Hematopoietic multipotent progenitor cell treated with erythropoietin and hydrocortisone succinate and interleukin-3 and kit ligand, for 8 days (in vitro differentiated cells): ENCODE data around the gene COX14.
"Not testable (repeated sequence)": the region's sequence is repeated elsewhere in the genome, so short reads cannot be mapped to it uniquely, and the experiment has no call there.

Experiments
- DNase-seq: peaks from one replicate; pipeline ENCODE4 v3.0.0-alpha.2; 2015

COX14 gene

DNA sequence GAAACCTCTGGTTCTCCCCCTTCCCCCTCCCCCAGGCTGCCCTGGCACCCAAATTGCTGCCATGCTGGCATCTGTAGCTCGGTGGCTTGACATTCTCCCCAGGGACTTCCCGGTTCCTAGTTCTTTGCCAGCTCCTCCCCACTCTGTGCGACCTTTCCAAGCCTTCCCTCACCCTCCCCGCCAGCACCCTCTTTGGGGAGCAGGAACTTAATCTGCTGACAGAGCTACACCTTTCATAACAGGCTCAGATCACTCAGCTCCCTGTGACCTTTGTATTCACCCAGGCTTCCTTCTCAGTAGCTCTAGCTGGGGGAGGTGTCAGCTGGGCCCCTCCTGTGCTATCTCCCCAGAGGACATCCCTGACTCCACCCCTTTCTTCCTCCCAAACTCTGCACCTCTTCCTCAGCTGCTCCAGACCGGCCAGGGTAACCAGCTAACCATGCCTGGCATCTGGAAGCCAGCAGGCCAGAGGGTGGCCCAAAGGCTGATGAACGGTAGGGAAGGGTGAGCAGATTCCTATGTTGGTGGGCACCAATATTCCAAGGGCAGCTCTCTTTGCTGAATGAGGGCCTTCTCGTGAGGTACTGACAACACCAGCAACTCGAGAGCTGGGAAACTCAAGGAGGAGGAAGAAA is 1.8 kb upstream of the COX14 start:
- peak; percentile 55 for DNase-seq

DNA sequence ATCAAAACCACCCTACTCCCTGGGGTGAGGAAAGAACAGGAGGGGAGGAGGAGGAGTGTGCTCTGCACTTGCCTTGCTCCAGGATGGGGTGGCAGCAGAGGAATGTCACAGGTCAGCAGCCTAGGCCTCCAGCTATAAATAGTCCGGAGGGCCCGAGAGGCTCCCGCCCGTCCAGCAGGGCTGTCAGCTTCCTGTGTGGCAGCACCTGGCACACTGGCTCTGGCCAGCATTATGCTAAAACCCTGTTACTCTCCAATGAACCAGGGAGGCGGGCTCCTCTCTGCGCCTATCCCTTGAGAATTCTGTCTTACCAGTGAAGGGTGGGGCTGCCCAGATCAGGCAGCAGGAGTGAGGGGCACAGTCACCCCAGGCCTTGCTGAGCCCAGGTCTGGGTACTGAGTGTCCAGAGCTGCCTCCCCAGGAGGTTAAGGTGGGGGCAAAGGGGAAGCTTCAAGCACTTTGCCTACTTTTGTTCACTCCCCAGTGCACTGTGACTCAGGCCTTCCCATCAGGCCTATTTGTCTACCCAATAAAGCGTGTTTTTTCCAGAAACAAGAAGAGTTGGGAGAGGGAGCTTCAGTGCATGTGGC is 1.2 kb upstream of the COX14 start:
- DNase-seq = no peak

DNA sequence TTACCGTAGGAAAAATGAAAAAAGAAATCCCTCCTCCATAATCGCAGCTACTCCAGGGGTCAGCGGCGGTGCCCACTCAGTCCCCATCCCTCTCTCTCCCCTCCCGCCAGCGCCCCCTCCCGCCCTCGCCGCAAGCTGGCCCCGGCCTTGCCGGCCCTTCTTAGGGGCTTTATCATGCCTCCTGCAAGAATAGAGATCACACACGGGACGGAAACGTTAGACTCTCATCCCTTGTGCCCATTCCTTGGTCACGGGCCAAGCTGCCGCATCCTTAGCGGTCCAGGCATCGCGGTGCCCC is 692 bp upstream of the COX14 start:
- no peak for DNase-seq

DNA sequence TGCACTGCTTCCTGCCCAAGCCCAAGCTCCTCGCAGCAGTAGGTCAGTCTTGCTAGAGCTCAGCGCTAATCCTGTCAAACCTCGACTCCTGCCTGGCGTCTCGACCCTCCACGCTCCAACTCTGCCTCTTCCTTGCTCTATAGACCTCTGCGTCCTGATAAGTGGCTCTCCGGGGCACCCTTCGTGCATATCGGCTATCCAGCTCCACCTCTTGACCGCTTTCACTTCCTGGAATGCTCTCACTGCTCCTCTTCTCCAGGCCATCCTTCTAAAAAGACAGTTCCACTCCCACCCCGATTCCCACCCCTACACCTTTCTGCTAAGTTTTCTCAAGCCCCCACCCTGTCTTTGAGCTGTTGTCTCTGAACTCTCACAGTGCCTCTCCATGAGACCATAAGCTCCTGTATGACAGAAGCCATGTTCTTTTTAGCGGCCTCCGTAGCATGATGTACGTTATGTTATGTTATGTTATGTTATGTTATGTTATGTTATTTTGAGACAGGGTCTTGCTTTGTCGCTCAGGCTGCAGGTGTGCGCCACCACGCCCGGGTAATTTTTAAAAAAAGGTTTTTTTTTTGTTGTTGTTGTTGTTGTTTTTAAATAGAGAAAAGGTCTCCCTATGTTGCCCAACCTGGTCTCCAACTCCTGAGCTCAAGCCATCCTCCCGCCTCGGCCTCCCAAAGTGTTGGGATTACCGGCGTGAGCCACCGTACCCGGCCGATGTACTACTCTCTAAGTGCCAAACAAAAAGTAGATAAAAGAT is 601 bp downstream of the COX14 start:
- peak; percentile 67 for DNase-seq

DNA sequence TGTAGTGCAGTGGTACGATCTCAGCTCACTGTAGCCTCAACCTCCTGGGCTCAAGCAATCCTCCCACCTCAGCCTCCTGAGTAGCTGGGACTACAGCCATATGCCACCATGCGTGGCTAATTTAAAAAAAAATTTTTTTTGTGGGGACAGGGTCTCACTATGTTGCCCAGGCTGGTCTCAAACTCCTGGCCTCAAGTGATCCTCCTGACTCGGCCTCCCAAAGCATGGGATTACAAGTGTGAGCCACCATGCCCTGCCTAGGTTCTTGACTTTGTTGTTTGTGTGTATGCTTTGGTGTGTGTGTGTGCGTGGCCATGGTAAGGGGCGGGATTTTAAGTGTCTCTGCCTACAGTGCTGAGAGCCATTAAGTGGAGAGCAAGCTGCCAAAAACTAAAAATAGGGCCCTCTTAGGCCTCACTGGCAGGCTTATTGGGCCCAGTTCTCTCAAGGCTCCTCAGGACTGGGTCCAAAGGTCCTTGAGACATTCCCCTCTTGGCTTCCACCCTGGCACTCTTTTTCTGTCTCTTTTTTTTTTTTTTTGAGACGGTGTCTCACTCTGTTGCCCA is 5.1 kb downstream of the COX14 start:
- no peak for DNase-seq

DNA sequence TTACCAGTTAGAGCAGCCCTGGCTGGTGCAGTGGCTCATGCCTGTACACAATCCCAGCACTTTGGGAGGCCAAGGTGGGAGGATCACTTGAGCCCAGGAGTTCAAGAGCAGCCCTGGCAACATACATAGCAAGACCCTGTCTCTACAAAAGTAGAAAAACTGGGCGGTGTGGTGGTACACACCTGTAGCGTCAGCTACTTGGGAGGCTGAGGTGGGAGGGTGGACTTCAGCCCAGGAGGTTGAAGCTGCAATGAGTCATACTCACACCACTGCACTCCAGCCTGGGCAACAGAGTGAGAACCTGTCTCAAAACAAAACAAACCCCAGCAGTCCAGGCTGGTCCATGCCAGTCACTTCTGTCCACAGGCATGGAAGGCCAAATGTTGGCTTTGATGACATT is 7.4 kb downstream of the COX14 start:
- no peak for DNase-seq

DNA sequence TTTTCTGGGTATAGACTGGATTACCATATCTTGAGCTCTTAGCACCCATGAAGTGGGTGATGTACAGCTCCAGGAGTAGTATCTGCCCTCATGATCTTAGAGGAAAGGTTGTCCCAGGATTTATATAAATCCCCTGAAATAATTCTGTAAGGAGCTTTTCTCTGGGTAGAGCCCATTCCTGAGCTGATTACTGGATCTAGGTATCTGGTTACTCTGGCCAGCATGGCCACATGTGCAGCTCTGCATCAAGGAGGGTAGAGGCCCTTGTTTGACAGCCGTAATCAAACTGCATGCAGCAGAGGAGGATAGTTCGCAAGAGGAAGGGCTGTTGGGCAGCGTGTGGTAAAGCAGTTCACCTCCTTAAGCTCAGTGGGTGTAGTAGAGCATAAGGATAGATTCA is 8.5 kb downstream of the COX14 start:
- no peak for DNase-seq

DNA sequence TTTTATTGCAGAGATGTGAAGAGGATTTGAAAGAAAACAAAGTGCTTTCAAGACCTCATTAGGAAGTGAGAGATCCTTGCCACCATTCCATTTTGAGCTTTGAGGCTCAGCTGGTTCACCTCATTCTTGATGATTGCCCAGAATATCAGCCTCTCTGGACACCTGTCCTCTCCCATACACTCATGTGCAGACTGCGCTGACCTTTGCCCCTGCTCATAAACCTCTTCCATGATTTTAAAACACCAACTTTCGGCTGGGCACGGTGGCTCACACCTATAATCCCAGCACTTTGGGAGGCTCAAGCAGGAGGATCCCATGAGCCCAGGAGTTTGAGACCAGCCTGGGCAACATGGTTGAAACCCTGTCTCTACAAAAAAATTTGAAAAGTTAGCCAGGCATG is 8.9 kb downstream of the COX14 start:
- DNase-seq = no peak

DNA sequence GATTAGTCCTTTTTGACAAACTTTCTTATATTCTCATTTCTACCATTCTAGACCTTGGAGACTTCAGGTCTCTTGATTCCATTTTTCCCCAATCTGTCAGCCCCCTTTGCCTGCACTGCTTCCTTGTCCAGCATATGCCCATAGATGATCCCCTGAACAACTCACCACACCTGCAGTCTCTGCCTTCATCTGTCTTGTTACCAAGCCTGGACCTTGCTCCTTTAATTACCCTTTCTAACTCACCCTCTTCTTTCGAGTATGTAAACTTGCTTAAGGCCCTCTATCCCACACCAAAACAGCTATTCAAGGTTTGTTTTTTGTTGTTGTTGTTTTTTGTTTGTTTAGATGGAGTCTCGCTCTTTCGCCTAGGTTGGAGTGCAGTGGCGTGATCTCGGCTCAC is 9.6 kb downstream of the COX14 start:
- no peak for DNase-seq

DNA sequence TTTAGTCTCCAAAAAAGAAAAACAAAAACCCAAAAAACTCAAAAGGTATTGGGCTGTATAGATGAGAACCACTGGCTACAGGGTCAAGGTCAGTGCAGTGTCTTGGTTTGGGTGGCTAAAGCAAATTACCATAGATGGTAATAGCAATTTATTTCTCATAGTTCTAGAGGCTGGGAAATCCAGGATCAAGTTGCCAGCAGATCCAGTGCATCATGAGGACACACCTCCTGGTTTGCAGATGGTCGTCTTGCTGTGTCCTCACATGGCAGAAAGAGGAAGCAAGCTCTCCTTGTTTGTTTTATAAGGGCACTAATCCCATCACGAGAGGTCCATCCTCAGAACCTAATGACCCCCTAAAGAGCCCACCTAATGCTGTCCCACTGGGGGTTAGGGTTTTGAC is 11.2 kb downstream of the COX14 start:
- no peak for DNase-seq

DNA sequence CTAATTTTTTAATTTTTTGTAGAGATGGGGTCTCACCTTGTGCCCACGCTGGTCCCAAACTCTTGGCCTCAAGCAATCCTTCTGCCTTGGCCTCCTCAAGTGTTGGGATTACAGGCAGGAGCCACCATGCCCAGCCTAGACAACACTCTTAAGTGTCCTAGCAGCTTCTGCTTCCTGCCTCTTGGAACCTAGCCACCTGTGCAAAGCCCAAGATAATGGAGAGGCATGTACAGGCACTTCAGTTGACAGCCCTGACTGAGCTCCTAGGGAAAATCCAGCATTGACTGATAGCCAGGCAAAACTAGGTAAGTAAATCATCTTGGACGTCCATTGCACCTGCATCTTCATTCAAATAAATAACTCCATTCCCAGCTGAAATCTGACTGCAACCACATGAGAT is 15.5 kb downstream of the COX14 start:
- no peak for DNase-seq

DNA sequence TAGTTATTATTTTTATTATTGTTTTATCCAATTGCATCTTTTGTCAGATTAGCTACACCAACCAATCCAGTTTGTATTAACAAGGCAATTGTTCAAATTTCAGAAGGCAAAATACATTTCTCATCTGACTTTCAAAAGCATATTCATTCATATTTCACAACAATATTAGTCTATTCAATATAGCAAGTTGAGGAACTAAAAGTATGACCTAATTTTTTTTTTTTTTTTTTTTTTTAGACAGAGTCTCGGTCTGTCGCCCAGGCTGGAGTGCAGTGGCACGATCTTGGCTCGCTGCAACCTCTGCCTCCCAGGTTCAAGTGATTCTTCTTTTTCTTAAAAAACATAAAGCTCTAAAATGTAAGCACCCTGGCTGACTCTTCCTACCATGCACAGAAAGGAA is 17.3 kb downstream of the COX14 start:
- DNase-seq = no peak

DNA sequence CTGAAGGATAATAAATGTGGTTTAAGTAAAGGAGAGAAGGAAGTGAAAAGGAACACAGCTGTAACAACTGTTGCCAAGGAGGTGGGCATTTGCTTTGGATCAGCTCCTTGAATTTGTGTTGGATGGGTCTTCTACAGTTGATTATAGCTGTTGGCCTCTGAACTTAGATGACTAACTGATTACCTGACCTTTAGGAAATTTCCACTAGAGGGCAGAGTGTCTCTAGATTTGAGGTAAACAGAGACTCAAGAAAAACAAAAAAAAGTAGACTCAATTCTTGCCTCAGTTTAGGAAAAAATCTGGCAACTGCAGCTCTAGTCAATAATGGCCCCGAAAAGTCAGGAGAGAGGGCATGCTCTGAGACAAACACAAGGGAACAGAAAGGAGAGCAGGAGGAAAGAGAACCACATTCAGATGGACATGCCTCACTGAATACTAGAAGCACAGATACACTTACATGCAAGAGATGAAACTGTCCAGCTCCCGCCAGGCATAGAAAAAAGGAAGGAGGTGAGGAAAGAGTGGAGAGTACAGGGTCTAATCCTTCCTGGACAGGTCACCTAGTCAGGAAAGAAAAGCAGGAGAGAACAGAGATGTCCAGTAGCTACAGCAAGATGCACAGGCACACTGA is 20.6 kb downstream of the COX14 start:
- peak; percentile 70 for DNase-seq

DNA sequence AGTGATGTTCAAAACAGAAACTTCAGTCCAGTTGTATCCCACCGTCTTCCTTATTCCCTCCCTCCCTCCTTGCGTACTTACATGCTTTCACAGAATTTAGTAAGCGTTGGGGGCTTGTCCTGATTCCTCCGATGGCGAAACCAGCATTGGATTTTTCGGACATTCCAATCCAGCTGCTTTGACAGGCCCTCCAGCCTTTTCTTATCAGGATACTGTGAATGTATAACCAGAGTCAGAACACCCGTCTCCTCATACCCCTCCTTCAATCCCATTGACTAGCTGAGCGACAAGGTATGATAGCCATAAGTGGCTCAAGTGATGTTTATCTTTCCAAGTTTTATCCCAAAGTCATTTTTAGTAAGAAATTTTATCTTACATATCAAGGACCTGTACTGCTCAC is 31.0 kb downstream of the COX14 start:
- no peak for DNase-seq

DNA sequence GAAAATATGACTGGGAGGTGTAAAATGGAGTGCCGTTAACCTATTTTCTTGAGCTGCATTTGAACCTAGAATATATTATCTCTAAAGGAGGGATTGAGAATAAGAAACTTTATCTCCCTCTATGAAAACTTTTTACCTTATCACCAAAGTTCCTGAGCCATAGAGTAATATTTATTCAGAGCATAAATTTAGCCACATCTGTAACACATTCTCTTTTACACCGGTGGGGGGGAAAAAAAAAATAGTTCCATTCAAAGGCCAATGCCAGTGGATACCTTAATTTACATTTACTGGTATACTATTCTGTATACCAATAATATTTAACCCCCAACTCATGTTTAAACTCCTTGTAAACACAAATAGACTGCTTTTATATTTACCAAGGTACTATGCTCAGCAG is 33.4 kb downstream of the COX14 start:
- no peak for DNase-seq

DNA sequence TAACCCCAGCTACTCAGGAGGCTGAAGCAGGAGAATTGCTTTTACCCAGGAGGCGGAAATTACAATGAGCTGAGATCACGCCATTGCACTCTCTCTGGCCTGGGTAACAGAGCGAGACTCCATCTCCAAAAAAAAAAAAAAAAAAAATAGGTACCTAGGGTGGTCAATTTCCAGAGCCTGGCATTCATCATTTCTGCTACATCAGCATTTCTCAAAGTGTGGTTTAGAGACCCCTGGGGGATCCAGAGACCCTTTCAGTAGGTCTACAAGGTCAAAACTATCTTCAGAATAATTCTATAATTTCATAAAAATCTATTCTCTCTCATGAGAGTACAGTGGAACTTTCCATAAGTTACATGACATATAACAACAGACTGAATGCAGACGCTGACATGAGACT is 35.2 kb downstream of the COX14 start:
- no peak for DNase-seq

DNA sequence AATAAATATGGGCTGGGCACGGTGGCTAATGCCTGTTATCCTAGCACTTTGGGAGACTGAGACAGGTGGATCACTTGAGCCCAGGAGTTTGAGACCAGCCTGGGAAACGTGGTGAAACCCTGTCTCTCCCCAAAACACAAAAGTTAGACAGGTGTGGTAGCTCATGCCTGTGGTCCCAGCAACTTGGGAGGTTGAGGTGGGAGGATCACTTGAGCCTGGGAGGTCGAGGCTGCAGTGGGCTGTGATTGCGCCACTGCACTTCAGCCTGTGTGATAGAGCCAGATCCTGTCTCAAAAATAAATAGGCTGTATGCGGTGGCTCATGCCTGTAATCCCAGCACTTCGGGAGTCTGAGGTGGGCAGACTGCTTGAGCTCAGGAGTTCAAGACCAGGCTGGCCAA is 36.0 kb downstream of the COX14 start:
- DNase-seq = not testable (repeated sequence)

DNA sequence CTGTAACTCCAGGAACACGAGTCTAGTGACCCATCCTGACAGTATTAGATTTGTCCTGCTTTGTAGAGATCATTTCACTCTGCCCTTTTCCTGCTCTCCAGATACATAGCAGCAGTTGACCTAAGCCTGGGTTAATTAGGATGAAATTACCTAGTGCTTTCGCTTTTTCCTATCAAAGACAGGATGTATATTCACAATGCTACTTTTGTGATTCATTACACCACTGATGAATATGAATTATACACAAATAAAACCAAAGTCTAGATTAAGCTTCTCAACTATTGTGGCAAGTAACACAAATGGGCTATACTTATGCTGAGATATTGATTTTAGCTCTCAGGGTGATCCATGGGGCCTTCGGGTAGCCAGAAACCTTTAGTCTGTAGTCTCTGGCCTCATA is 37.3 kb downstream of the COX14 start:
- no peak for DNase-seq

DNA sequence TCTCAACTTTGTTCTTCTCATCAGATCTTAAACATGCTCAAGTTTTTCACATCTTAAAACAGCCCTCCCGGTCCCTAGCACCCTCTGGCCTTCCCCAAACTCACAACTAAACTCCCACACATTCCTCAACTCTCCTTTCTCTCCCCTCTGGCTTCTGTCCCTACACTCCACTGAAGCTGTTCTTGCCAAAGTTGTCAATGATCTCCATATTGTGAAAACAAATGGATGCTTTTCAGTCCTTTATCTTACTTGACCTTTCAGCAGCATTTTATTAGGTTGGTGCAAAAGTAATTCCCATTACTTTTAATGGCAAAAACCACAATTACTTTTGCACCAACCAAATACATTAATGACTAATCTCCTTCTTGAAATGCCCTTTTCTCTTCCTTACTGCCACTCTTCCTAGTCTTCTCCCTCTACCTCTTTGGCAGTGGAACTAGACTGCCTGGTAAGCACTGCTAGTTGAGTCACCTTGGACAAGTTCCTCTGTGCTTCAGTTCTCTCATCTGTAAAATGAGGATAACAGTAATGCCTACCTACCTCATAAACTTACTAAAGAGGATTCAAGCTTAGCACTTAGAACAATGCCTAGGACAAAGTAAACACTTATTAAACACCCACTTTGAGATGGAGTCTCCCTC is 39.1 kb downstream of the COX14 start:
- DNase-seq = no peak

DNA sequence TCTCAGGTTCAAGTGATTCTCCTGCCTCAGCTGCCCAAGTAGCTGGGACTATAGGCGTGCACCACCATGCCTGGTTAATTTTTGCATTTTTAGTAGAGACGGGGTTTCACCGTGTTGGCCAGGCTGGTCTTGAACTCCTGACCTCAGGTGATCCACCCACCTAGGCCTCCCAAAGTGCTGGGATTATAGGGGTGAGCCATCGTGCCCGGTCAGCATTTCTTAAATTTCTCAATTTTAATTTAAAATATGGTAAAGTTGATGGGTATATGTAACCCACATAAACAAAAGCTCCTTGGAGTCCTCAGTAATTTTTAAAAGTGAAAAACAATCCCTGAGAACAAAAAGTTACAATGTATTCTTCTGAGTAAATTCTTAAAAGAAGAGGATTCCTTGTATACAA is 42.9 kb downstream of the COX14 start:
- not testable (repeated sequence) for DNase-seq

DNA sequence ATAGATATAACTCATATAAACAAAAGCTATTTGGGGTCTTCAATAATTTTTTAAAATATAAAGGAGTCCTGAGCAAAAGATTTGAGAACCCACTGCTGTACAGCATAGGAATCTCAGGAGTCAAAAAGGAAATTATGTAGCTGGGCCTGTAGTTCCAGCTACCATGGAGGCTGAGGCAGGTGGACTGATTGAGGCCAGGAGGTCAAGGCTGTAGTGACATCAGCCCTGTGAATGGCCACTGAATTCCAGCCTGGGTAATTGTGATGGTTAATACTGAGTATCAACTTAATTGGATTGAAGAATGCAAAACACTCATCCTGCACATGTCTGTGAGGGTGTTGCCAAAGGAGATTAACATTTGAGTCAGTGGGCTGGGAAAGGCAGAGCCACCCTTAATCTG is 44.6 kb downstream of the COX14 start:
- no peak for DNase-seq

DNA sequence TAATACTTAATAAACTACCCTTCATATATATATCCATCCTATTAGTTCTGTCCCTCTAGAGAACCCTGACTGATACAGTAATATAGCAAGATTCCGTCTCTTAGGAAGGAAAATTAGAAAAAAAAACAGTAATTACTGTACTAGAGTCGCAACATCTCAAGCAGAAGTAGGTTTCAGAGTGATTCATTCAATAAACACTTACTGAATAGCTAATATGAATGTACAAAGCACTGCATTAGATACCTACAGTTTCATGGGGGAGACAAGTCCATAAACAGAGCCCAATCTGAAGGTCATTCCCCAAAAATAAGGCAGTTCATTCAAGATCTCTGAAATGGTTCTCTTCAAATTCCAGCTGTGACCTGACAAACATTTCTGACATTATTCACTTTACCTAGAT is 45.2 kb downstream of the COX14 start:
- DNase-seq = no peak

DNA sequence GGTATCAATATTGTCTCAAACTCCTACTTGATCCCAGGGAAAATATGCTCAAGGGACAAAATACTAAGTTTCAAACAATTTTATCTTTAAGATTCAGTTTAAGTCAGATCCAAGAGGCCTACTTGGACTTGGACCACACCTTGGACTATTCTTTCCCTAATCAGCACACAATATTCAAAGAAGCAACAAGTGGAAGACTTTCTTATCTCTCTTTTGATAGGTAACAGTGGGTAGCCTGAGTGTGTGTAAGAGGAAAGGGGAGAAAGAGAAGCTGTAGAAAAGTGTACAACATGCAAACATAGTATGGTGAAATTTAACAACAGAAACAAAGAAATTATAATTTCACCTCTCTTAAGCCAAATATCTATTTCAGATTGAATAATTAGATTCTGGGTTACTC is 48.6 kb downstream of the COX14 start:
- DNase-seq = no peak

DNA sequence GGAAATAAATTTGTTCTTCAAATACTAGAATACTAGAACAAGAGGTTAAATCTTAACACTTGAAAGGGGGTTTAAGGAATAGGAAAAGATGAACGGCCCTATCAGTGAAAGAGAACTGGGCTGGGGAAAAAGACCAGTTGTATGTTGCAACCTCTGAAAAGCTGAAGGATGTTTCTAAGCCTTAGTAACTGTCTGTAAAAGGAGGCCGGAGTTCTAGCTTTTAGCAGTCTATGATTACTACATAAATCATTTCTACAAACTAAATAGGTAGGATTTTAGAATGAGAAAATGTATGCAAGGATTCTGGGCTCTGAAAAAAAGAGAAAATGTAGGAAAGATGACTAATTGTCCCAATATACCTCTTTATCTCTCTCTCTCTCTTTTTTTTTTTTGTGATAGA is 50.2 kb downstream of the COX14 start:
- DNase-seq = no peak
